H9 (cell line): ENCODE results near the gene TMEM63C. TPM values are rescaled to one million over a fixed set of nuclear protein-coding genes. Genes with fewer than 3 reads are reported as not detected.
A peak's percentile ranks its signal among the peaks of the same experiment; 100 is the strongest.

Source experiments
- DNase-seq: peaks from one replicate; pipeline ENCODE4 v3.0.0-alpha.2; 2017
- H2AFZ ChIP-seq: one replicate; pipeline ENCODE4 v1.6.1; 2013; ENCODE audit warnings: mild to moderate bottlenecking, low read length, control low read depth, moderate library complexity
- H2AK5ac ChIP-seq: 2 replicates; pipeline ENCODE4 v1.6.1; 2013; ENCODE audit warnings: low read length, control low read depth, mixed read lengths; ENCODE audit not compliant: insufficient read length
- H2BK120ac ChIP-seq: one replicate; pipeline ENCODE4 v1.6.1; 2013; ENCODE audit warnings: low read depth, mild to moderate bottlenecking, low read length, control low read depth, inconsistent platforms; ENCODE audit not compliant: poor library complexity, severe bottlenecking
- H2BK12ac ChIP-seq: 2 replicates; pipeline ENCODE4 v1.6.1; 2013; ENCODE audit warnings: low read length, control low read depth, mixed read lengths, low read depth; ENCODE audit not compliant: insufficient read length
- H2BK15ac ChIP-seq: 2 replicates; pipeline ENCODE4 v1.6.1; 2013; ENCODE audit warnings: low read depth, low read length, control low read depth
- H2BK20ac ChIP-seq: one replicate; pipeline ENCODE4 v1.6.1; 2013; ENCODE audit warnings: low read depth, mild to moderate bottlenecking, low read length, control low read depth, inconsistent platforms; ENCODE audit not compliant: poor library complexity, severe bottlenecking
- H2BK5ac ChIP-seq: 2 replicates; pipeline ENCODE4 v1.6.1; 2013; ENCODE audit warnings: low read length, control low read depth, mixed read lengths; ENCODE audit not compliant: insufficient read length
- H3K14ac ChIP-seq: 2 replicates; pipeline ENCODE4 v1.6.1; 2013; ENCODE audit warnings: low read length, control low read depth; ENCODE audit not compliant: insufficient read depth
- H3K18ac ChIP-seq: 2 replicates; pipeline ENCODE4 v1.6.1; 2013; ENCODE audit warnings: low read depth, mild to moderate bottlenecking, mixed read lengths, low read length, control low read depth; ENCODE audit not compliant: insufficient read length
- H3K23ac ChIP-seq: 2 replicates; pipeline ENCODE4 v1.6.1; 2013; ENCODE audit warnings: low read length, control low read depth, mixed read lengths, low read depth; ENCODE audit not compliant: insufficient read length
- H3K23me2 ChIP-seq: 2 replicates; pipeline ENCODE4 v1.6.1; 2013; ENCODE audit warnings: low read depth, mild to moderate bottlenecking, mixed read lengths, low read length, control low read depth; ENCODE audit not compliant: insufficient read length, poor library complexity, severe bottlenecking
- H3K27ac ChIP-seq: 2 replicates; pipeline ENCODE4 v1.5.1; 2013; ENCODE audit warnings: low read length, control low read depth, mixed read lengths, low read depth; ENCODE audit not compliant: insufficient read length
- H3K27me3 ChIP-seq: 2 replicates; pipeline ENCODE4 v1.6.1; 2013; ENCODE audit warnings: low read length, control low read depth, inconsistent platforms; ENCODE audit not compliant: insufficient read depth
- H3K4ac ChIP-seq: 2 replicates; pipeline ENCODE4 v1.6.1; 2013; ENCODE audit warnings: low read depth, mild to moderate bottlenecking, control low read depth, inconsistent platforms, low read length, moderate library complexity
- H3K4me1 ChIP-seq: 2 replicates; pipeline ENCODE4 v1.6.1; 2013; ENCODE audit warnings: low read length, control low read depth, inconsistent platforms; ENCODE audit not compliant: insufficient read depth
- H3K4me2 ChIP-seq: 2 replicates; pipeline ENCODE4 v1.6.1; 2013; ENCODE audit warnings: low read length, control low read depth, mixed read lengths; ENCODE audit not compliant: insufficient read length, insufficient read depth
- H3K56ac ChIP-seq: 2 replicates; pipeline ENCODE4 v1.6.1; 2013; ENCODE audit warnings: low read depth, mild to moderate bottlenecking, mixed read lengths, low read length, control low read depth; ENCODE audit not compliant: insufficient read length
- H3K79me1 ChIP-seq: 2 replicates; pipeline ENCODE4 v1.6.1; 2013; ENCODE audit warnings: low read depth, mild to moderate bottlenecking, moderate library complexity, low read length, control low read depth, inconsistent platforms; ENCODE audit not compliant: insufficient read depth, poor library complexity, severe bottlenecking
- H3K79me2 ChIP-seq: 2 replicates; pipeline ENCODE4 v1.6.1; 2013; ENCODE audit warnings: low read length, control low read depth, inconsistent platforms; ENCODE audit not compliant: insufficient read depth
- H3K9ac ChIP-seq: 2 replicates; pipeline ENCODE4 v1.6.1; 2013; ENCODE audit warnings: low read length, control low read depth, mixed read lengths; ENCODE audit not compliant: insufficient read length; ENCODE audit errors: extremely low read depth
- H3K9me3 ChIP-seq: one replicate; pipeline ENCODE4 v1.6.1; 2013; ENCODE audit warnings: low read depth, low read length, inconsistent platforms; ENCODE audit not compliant: control insufficient read depth
- H3T11ph ChIP-seq: one replicate; pipeline ENCODE4 v1.6.1; 2013; ENCODE audit warnings: mild to moderate bottlenecking, low read length, control low read depth, inconsistent platforms
- H4K20me1 ChIP-seq: one replicate; pipeline ENCODE4 v1.6.1; 2013; ENCODE audit not compliant: control insufficient read depth, insufficient read length, insufficient read depth
- H4K5ac ChIP-seq: 2 replicates; pipeline ENCODE4 v1.6.1; 2013; ENCODE audit warnings: low read depth, mild to moderate bottlenecking, mixed read lengths, low read length, control low read depth; ENCODE audit not compliant: insufficient read length
- H4K8ac ChIP-seq: replicated peaks from 2 replicates; pipeline ENCODE4 v1.6.1; 2013; ENCODE audit warnings: low read length, control low read depth, mixed read lengths, low read depth; ENCODE audit not compliant: insufficient read length
- H4K91ac ChIP-seq: 2 replicates; pipeline ENCODE4 v1.6.1; 2013; ENCODE audit warnings: low read depth, mild to moderate bottlenecking, moderate library complexity, mixed read lengths, low read length, control low read depth; ENCODE audit not compliant: insufficient read length
- H3K27ac Mint-ChIP-seq, 3 experiments: 2 replicates in 2 of 3; 3 replicates in 1 of 3; pipeline ENCODE4 v1.8.0; 2020 to 2021; ENCODE audit warnings: mixed read lengths in 3 of 3, mild to moderate bottlenecking in 1 of 3, moderate library complexity in 1 of 3
- H3K27me3 Mint-ChIP-seq: 2 replicates; pipeline ENCODE4 v1.8.0; 2021; ENCODE audit warnings: low read depth, mild to moderate bottlenecking, moderate library complexity, mixed read lengths
- H3K36me3 Mint-ChIP-seq, 3 experiments: 2 replicates in 2 of 3; 3 replicates in 1 of 3; pipeline ENCODE4 v1.8.0; 2020 to 2021; ENCODE audit warnings: low read depth in 3 of 3, mixed read lengths in 3 of 3; ENCODE audit not compliant: insufficient read depth in 1 of 3
- H3K4me1 Mint-ChIP-seq, 2 experiments: 2 replicates each; pipeline ENCODE4 v1.8.0; 2020; ENCODE audit warnings: mixed read lengths in 2 of 2
- H3K4me3 Mint-ChIP-seq, 2 experiments: 2 replicates in 1 of 2; 3 replicates in 1 of 2; pipeline ENCODE4 v1.8.0; 2020 to 2021; ENCODE audit warnings: mild to moderate bottlenecking in 2 of 2, mixed read lengths in 2 of 2, moderate library complexity in 1 of 2
- H3K9me3 Mint-ChIP-seq, 2 experiments: 2 replicates in 1 of 2; 3 replicates in 1 of 2; pipeline ENCODE4 v1.8.0; 2020; ENCODE audit warnings: mild to moderate bottlenecking in 2 of 2, mixed read lengths in 2 of 2, moderate library complexity in 1 of 2
- WGBS: extraction: QIAGEN DNeasy Blood & Tissue Kit; methylation state at CpG from one replicate; pipeline ENCODE4 v1.1.7; 2013; ENCODE audit warnings: missing lambda C conversion rate, low lambda C conversion rate, mixed read lengths; ENCODE audit not compliant: insufficient read length; ENCODE audit errors: extremely low coverage; 5-methylcytosine and 5-hydroxymethylcytosine counted together
- total RNA-seq: library from RNA; stranded (reverse); gene quantifications from 2 replicates; pipeline ENCODE4 v1.2.1, GENCODE V29; 2021
- TF ChIP-seq, protein P1 (sequence below): fragments of 200-600 bp; sonication (generic); conservative IDR thresholded peaks from 3 replicates; pipeline ENCODE4 v1.8.0; 2021; ENCODE audit warnings: antibody characterized with exemption, mild to moderate bottlenecking

TMEM63C gene
- total RNA-seq, 1 experiment from 2014 or later: 2.2 TPM

DNA sequence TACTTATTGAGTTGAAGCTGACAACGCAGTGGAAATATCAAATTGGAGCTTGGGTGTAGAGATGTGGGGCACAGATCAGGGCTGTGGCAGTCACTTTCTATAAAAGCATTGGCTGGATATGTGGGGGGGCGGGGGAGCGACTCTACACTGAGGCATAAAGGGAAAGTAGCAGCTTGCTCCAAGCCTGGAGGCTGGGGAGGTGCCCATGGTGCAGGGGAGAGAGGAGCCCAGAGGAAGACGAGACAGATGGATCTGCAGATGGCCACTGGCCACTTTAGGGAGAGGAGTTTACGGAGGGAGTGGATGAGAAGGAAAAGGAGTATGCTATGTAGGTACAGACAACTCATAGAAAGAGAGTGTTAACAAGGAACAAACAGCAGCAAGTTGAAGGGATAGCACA lies 102.9 kb downstream of the TMEM63C start:
- H3K56ac ChIP-seq: no peak overlapping the region
- no peaks in the 10 kb centered on the region for H4K20me1 ChIP-seq
- no peak overlapping the region for H4K8ac ChIP-seq
- Mint-ChIP-seq H3K27ac (peak overlapping the region in 1 of 3 experiments; percentile 33; a peak in 1 of 7 replicates), H3K4me1 (no peaks in the 10 kb centered on the region), H3K27me3 (no peaks in the 10 kb centered on the region), H3K36me3 (peaks cover 4 to 39% (median 26%) of the 10 kb centered on the region in 3 experiments; a peak in 6 of 7 replicates), H3K4me3 (no peak overlapping the region), H3K9me3 (no peaks in the 10 kb centered on the region; a peak in 1 of 5 replicates)
- H2BK12ac ChIP-seq: no peak overlapping the region
- H3T11ph ChIP-seq: no peak overlapping the region
- no peak for DNase-seq
- H2AFZ ChIP-seq: no peak overlapping the region
- H4K5ac ChIP-seq: no peak overlapping the region
- no peak overlapping the region for H3K9ac ChIP-seq
- H3K23ac ChIP-seq: no peak overlapping the region
- no CpG with 5 or more reads among the region's 5 CpGs for WGBS
- H2BK120ac ChIP-seq: no peak overlapping the region
- no peak overlapping the region for H2BK15ac ChIP-seq
- no peaks in the 10 kb centered on the region for H3K79me2 ChIP-seq
- H2BK20ac ChIP-seq: no peak overlapping the region
- TF ChIP-seq, protein P1, sequence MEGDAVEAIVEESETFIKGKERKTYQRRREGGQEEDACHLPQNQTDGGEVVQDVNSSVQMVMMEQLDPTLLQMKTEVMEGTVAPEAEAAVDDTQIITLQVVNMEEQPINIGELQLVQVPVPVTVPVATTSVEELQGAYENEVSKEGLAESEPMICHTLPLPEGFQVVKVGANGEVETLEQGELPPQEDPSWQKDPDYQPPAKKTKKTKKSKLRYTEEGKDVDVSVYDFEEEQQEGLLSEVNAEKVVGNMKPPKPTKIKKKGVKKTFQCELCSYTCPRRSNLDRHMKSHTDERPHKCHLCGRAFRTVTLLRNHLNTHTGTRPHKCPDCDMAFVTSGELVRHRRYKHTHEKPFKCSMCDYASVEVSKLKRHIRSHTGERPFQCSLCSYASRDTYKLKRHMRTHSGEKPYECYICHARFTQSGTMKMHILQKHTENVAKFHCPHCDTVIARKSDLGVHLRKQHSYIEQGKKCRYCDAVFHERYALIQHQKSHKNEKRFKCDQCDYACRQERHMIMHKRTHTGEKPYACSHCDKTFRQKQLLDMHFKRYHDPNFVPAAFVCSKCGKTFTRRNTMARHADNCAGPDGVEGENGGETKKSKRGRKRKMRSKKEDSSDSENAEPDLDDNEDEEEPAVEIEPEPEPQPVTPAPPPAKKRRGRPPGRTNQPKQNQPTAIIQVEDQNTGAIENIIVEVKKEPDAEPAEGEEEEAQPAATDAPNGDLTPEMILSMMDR: no peak
- no peaks in the 10 kb centered on the region for H3K4me1 ChIP-seq
- H3K79me1 ChIP-seq: no peaks in the 10 kb centered on the region
- no peak overlapping the region for H3K27ac ChIP-seq
- H3K4me2 ChIP-seq: no peak overlapping the region
- no peak overlapping the region for H2AK5ac ChIP-seq
- no peak overlapping the region for H2BK5ac ChIP-seq
- H4K91ac ChIP-seq: no peak overlapping the region
- H3K4ac ChIP-seq: no peak overlapping the region
- H3K9me3 ChIP-seq: no peaks in the 10 kb centered on the region
- H3K14ac ChIP-seq: no peak overlapping the region
- H3K23me2 ChIP-seq: no peaks in the 10 kb centered on the region
- H3K27me3 ChIP-seq: no peaks in the 10 kb centered on the region
- H3K18ac ChIP-seq: no peak overlapping the region
